WI38 (cell line): ENCODE measurements around the gene GRM2.

Experiments used
- H3K4me3 ChIP-seq: 2 replicates; pipeline ENCODE4 v1.5.1; 2011; ENCODE audit warnings: low read depth, mild to moderate bottlenecking, control low read depth, low read length
- CTCF ChIP-seq: IDR thresholded peaks from 2 replicates; pipeline ENCODE4 v1.5.1; 2012; ENCODE audit warnings: low read depth, mild to moderate bottlenecking, control low read depth, low read length

The GRM2 gene

GRCh38 chr3:51712038-51712420 lies 5.2 kb downstream of the GRM2 start:
- no peak overlapping the region for H3K4me3 ChIP-seq
- TF ChIP-seq CTCF, result no peak

- TF ChIP-seq CTCF, result no peak
- H3K4me3 ChIP-seq, result no peak overlapping the region
These were observed 5.7 kb downstream of the GRM2 start for GRCh38 chr3:51712511-51712931.

GRCh38 chr3:51712963-51713362 lies 6.1 kb downstream of the GRM2 start:
- TF ChIP-seq CTCF, result no peak
- no peak overlapping the region for H3K4me3 ChIP-seq

GRCh38 chr3:51715231-51715976 lies 8.5 kb downstream of the GRM2 start:
- no peak for TF ChIP-seq CTCF
- H3K4me3 ChIP-seq, result no peak overlapping the region

GRCh38 chr3:51715977-51716294 lies 9.1 kb downstream of the GRM2 start:
- TF ChIP-seq CTCF, result no peak

GRCh38 chr3:51716805-51717204 lies 9.9 kb downstream of the GRM2 start:
- no peak overlapping the region for H3K4me3 ChIP-seq
- no peak for TF ChIP-seq CTCF

More at GRCh38 chr3:51715977-51716294, 9.1 kb downstream of the GRM2 start:
- no peak overlapping the region for H3K4me3 ChIP-seq

- no peak overlapping the region for H3K4me3 ChIP-seq
- no peak for TF ChIP-seq CTCF
These were observed 10.6 kb downstream of the GRM2 start for GRCh38 chr3:51717446-51717845.
